ENCODE results near the gene CHKB.

DNA sequence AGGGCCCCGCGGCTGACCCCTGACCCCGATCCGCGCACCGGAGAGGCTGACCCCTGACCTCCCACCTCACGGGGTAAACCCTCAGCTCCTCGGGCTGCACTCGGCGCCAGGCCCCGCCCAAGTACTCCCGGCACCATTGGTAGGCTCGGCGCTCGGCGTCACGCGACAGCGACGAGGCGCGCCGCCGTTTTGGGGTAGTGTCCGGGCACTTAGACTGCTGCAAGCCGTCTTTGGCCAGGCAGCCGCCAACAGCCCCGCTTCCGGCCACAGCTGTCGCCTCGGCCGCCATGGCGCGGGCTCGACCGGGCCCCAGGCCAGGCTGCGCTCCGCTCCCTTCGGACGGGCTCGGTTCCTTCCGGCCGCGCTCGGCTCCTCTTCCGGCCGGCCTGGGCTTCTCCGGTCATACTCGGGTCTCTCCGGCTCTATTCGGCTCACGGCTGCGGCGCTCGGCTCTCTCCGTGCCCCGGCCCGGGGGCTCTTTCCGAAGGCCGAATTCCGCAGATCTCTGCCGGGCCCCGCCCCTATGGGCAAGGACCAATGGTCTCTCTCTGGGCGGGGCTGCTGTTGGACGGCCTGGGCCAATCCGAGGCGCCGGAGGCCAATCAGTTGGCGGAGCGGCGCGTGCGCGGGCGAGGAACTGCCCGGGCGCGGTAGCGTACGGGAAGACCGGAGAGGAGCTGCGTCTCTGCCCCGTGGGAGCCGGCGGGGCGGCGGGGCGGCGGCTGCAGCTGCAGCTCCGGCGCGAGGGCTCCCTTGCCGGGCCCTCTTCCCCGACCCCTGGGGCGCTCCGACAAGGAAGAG, at the start of gene CHKB:
- TF ChIP-seq CTCF (conservative IDR thresholded peaks at IDR 0.05 in 1 of 2, IDR thresholded peaks at IDR 0.05 in 1 of 2; ENCODE audit: low read depth in 1 of 2, low read length in 2 of 2) (no peak), EZH2 (IDR thresholded peaks at IDR 0.05; ENCODE audit: low read length, missing control alignments) (no peak)

Data from fibroblast of lung (primary cell).